Smooth muscle cell (in vitro differentiated cells): ENCODE results near the gene KDM4C. TPM values are rescaled to one million over a fixed set of nuclear protein-coding genes. Genes with fewer than 3 reads are reported as not detected.

Experiments used
- DNase-seq: peaks from one replicate; lab custom pipeline; 2025; ENCODE audit not compliant: unreplicated experiment; lab: John Stamatoyannopoulos, UW
- H2AFZ ChIP-seq: fragments of 200-600 bp; sonication (generic); 2 replicates; pipeline ENCODE4 v1.6.0; 2016; ENCODE audit warnings: antibody characterized with exemption, low read depth, mild to moderate bottlenecking
- H3F3A ChIP-seq: fragments of 200-600 bp; sonication (generic); 2 replicates; pipeline ENCODE4 v1.6.0; 2017; ENCODE audit warnings: antibody characterized with exemption, low read depth
- H3K27ac ChIP-seq: fragments of 200-600 bp; sonication (generic); 2 replicates; pipeline ENCODE4 v1.5.1; 2016; ENCODE audit warnings: low read depth, mild to moderate bottlenecking
- H3K27me3 ChIP-seq: fragments of 200-600 bp; sonication (generic); 2 replicates; pipeline ENCODE4 v1.6.1; 2016; ENCODE audit warnings: low read depth, mild to moderate bottlenecking
- H3K36me3 ChIP-seq: fragments of 200-600 bp; sonication (generic); 2 replicates; pipeline ENCODE4 v1.5.1; 2016; ENCODE audit warnings: low read depth
- H3K4me1 ChIP-seq: fragments of 200-600 bp; sonication (generic); 2 replicates; pipeline ENCODE4 v1.5.1; 2016; ENCODE audit warnings: low read depth
- H3K4me2 ChIP-seq: fragments of 200-600 bp; sonication (generic); 2 replicates; pipeline ENCODE4 v1.6.0; 2016; ENCODE audit warnings: mild to moderate bottlenecking
- H3K4me3 ChIP-seq: fragments of 200-600 bp; sonication (generic); 2 replicates; pipeline ENCODE4 v1.5.1; 2016; ENCODE audit warnings: mild to moderate bottlenecking
- H3K79me2 ChIP-seq: fragments of 200-600 bp; sonication (generic); 2 replicates; pipeline ENCODE4 v1.6.0; 2016; ENCODE audit warnings: low read depth, mild to moderate bottlenecking
- H3K9ac ChIP-seq: fragments of 200-600 bp; sonication (generic); 2 replicates; pipeline ENCODE4 v1.6.0; 2016; ENCODE audit warnings: low read depth
- H3K9me3 ChIP-seq: fragments of 200-600 bp; sonication (generic); replicated peaks from 2 replicates; pipeline ENCODE4 v1.5.1; 2016; ENCODE audit warnings: low read depth
- H4K20me1 ChIP-seq: fragments of 200-600 bp; sonication (generic); 2 replicates; pipeline ENCODE4 v1.6.0; 2016; ENCODE audit warnings: low read depth
- CTCF ChIP-seq: fragments of 200-600 bp; sonication (generic); IDR thresholded peaks from 2 replicates; pipeline ENCODE4 v1.5.1; 2017; ENCODE audit warnings: borderline replicate concordance, mild to moderate bottlenecking, antibody characterized with exemption; ENCODE audit not compliant: insufficient read depth, poor library complexity, severe bottlenecking
- WGBS: methylation state at CpG from one replicate; pipeline ENCODE4 v1.1.7; 2016; ENCODE audit warnings: low lambda C conversion rate; 5-methylcytosine and 5-hydroxymethylcytosine counted together
- polyA plus RNA-seq: library from polyadenylated mRNA; unstranded; fragments of >200 nt; fragmentation: Nextera tagmentation; extraction: Ambion mirVana; gene quantifications from 2 replicates; pipeline ENCODE4 v1.2.1, GENCODE V29; 2016
- total RNA-seq: library from RNA; depleted of rRNA; stranded (reverse); fragments of >200 nt; gene quantifications from 2 replicates; pipeline ENCODE4 v1.2.3, GENCODE V29; 2014

The KDM4C gene
- total and polyA plus RNA-seq, 2 experiments from 2014 or later = 7.5 to 20.2 TPM

DNA sequence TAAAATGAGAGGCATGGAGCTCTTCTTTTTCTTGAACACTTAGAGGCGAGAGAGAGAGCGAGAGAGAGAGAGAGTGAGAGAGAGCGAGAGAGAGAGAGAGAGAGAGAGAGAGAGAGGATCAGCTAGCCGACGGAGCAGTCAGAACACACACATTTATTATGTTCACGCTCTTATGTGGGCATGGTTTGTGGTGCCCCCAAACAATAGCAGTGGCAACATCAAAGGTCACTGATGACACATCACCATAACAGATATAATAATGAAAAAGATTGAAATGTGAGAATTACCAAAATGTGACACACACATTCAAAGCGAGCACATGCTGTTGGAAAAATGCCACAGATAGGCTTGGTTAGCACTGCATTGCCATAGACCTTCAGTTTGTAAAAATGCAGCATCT, 116.1 kb downstream of the KDM4C start:
- no peak for DNase-seq
- Histone ChIP-seq H3K4me2 (no peak overlapping the region), H3K79me2 (no peaks in the 10 kb centered on the region), H3K9ac (no peak overlapping the region), H3K27ac (no peak overlapping the region), H4K20me1 (peaks cover 8% of the 10 kb centered on the region), H3K4me3 (no peak overlapping the region), H3F3A (no peaks in the 10 kb centered on the region), H3K27me3 (no peaks in the 10 kb centered on the region), H3K4me1 (no peaks in the 10 kb centered on the region), H2AFZ (no peak overlapping the region), H3K36me3 (no peaks in the 10 kb centered on the region), H3K9me3 (no peaks in the 10 kb centered on the region)
- no peak for TF ChIP-seq CTCF
- WGBS = 50% methylated on average over 7 of the region's 7 CpGs

- Histone ChIP-seq H3K4me2 (no peak overlapping the region), H3K4me1 (no peaks in the 10 kb centered on the region), H3F3A (no peaks in the 10 kb centered on the region), H3K27me3 (no peaks in the 10 kb centered on the region), H3K27ac (no peak overlapping the region), H2AFZ (no peak overlapping the region), H3K36me3 (no peaks in the 10 kb centered on the region), H3K79me2 (no peaks in the 10 kb centered on the region), H3K9ac (no peak overlapping the region), H3K4me3 (no peak overlapping the region), H4K20me1 (peaks cover 6% of the 10 kb centered on the region), H3K9me3 (no peaks in the 10 kb centered on the region)
- no peak for TF ChIP-seq CTCF
- 95% methylated on average over 10 of the region's 10 CpGs for WGBS
- DNase-seq = no peak
These were observed 118.6 kb downstream of the KDM4C start for GRCh38 chr9:6876195-6876894.

DNA sequence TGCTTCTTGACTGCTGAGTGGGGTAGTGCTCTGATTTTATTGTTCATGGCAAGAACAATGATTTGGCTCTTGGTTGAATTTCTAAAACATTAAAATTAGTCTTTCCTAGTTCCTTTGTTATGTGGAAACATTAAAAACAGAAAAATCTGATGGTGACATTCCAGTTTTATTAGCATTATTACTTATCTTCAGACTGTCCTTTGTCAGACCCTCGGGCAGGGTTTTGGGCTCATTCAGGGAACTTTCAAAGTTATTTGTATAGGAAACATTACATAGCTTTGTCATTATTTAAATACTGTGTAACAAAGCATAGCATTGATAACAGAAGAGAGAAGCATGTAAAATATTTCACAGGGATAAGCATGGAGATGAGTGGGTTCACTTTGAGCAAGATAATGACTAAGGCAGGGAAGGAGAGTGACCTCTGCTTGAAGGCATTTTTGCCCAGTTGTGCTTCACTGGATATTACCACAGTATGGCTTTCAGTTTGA, 119.9 kb downstream of the KDM4C start:
- H3K4me1 ChIP-seq = no peaks in the 10 kb centered on the region
- peak overlapping the region; percentile 48 for H3K4me2 ChIP-seq
- H3K36me3 ChIP-seq = no peaks in the 10 kb centered on the region
- TF ChIP-seq CTCF = no peak
- DNase-seq = no peak
- no peaks in the 10 kb centered on the region for H3F3A ChIP-seq
- H4K20me1 ChIP-seq = peaks cover 18% of the 10 kb centered on the region
- 25% methylated on average over 1 of the region's 1 CpG for WGBS
- no peaks in the 10 kb centered on the region for H3K27me3 ChIP-seq
- H3K9ac ChIP-seq = peak overlapping the region; percentile 23
- H2AFZ ChIP-seq = no peak overlapping the region
- H3K9me3 ChIP-seq = no peaks in the 10 kb centered on the region
- peak overlapping the region; percentile 39 for H3K27ac ChIP-seq
- no peaks in the 10 kb centered on the region for H3K79me2 ChIP-seq
- no peak overlapping the region for H3K4me3 ChIP-seq

DNA sequence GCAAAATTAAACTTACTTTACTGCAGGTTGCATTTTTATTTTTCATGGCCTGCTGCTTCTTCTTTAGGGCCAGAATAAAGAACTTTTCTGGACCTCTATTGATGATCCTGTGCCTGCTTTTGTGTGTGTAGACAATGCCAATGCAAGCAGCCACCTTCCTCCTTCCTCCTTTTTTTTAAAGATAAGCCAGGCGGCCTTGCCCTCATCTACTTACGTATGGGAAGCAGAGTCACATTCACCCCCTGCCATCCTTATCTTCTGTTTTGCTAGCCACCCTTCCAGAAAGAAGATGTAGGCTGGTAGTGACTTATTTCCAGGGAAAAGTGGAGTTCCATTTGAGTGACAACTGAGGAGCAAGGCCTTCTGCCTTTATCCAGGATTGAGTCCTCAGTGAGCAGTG, 122.9 kb downstream of the KDM4C start:
- peaks cover 24% of the 10 kb centered on the region for H4K20me1 ChIP-seq
- H3K9me3 ChIP-seq = no peaks in the 10 kb centered on the region
- no peak for TF ChIP-seq CTCF
- no peaks in the 10 kb centered on the region for H3K79me2 ChIP-seq
- H3K27ac ChIP-seq = no peak overlapping the region
- no peak overlapping the region for H3K9ac ChIP-seq
- no peak for DNase-seq
- no peak overlapping the region for H2AFZ ChIP-seq
- no peaks in the 10 kb centered on the region for H3K4me1 ChIP-seq
- H3F3A ChIP-seq = no peaks in the 10 kb centered on the region
- no peaks in the 10 kb centered on the region for H3K36me3 ChIP-seq
- no peaks in the 10 kb centered on the region for H3K27me3 ChIP-seq
- 94% methylated on average over 2 of the region's 2 CpGs for WGBS
- no peak overlapping the region for H3K4me2 ChIP-seq
- no peak overlapping the region for H3K4me3 ChIP-seq
